K562 (cell line): ENCODE measurements around the gene BPTF. TPM values are rescaled to one million over a fixed set of nuclear protein-coding genes. Genes with fewer than 3 reads are reported as not detected.

Source experiments
- ATAC-seq: fragments of 200-7000 bp; cut with Tn5 transposase; 3 replicates; pipeline ENCODE4 v1.9.1; 2020; ENCODE audit warnings: moderate library complexity
- BruUV-seq: library from RNA; stranded (reverse); fragments of 400-500 nt; replicated peaks from 2 replicates; lab custom pipeline; 2021; lab: Mats Ljungman, UMichigan
- CTCF ChIA-PET: fragments of 300-600 bp; formaldehyde crosslinking; extraction: SDS; loops from one replicate; lab custom pipeline; 2021; ENCODE audit warnings: low intra/inter-chr PET ratio; lab: Yijun Ruan, JAX
- POLR2A ChIA-PET: fragments of 300-600, 350-650 bp; sonication (Branson Sonifier 250); formaldehyde crosslinking; extraction: SDS; loops from one replicate; lab custom pipeline; 2021; ENCODE audit warnings: antibody characterized with exemption, inconsistent platforms; lab: Yijun Ruan, JAX
- DNase-seq, 4 experiments: peaks; one replicate each; pipeline versions ENCODE4 v3.0.0 to v3.0.0-alpha.2; 2011 to 2018; ENCODE audit warnings: low spot score in 3 of 4, mixed read lengths in 3 of 4; ENCODE audit errors: extremely low read depth in 1 of 4
- FAIRE-seq: peaks from 2 replicates; lab custom pipeline; 2011; peaks lifted over from hg19 to GRCh38; lab: Jason Lieb, UNC
- H2AFZ ChIP-seq: 2 replicates; pipeline ENCODE4 v1.6.0; 2011; ENCODE audit warnings: low read depth, low read length, control low read depth, inconsistent platforms
- H3K27ac ChIP-seq: fragments of 200-600 bp; 3 replicates; pipeline ENCODE4 v1.8.0; 2011; ENCODE audit warnings: low read depth, mild to moderate bottlenecking, control low read depth, inconsistent platforms, low read length, moderate library complexity, mixed read lengths; ENCODE audit errors: extremely low read depth
- H3K27me3 ChIP-seq, 2 experiments: fragments of 300-600 bp in 1 of 2; 2 replicates in 1 of 2; 3 replicates in 1 of 2; pipeline versions ENCODE4 v1.6.0 to v1.8.0; 2011; ENCODE audit warnings: inconsistent platforms in 2 of 2, low read length in 2 of 2, mild to moderate bottlenecking in 1 of 2, mixed read lengths in 1 of 2, moderate library complexity in 1 of 2; ENCODE audit not compliant: control insufficient read depth in 2 of 2, insufficient read depth in 2 of 2
- H3K36me3 ChIP-seq: fragments of 300-600 bp; 3 replicates; pipeline ENCODE4 v1.8.0; 2011; ENCODE audit warnings: mild to moderate bottlenecking, low read length, inconsistent platforms; ENCODE audit not compliant: control insufficient read depth, insufficient read depth
- H3K4me1 ChIP-seq, 2 experiments: fragments of 200-600 bp in 1 of 2; replicated peaks in 1 of 2; 2 replicates in 1 of 2; 3 replicates in 1 of 2; pipeline versions ENCODE4 v1.5.1 to v1.8.0; 2011; ENCODE audit warnings: inconsistent platforms in 2 of 2, low read length in 2 of 2, mild to moderate bottlenecking in 1 of 2, mixed read lengths in 1 of 2, moderate library complexity in 1 of 2; ENCODE audit not compliant: control insufficient read depth in 2 of 2, insufficient read depth in 2 of 2
- H3K4me2 ChIP-seq: 2 replicates; pipeline ENCODE4 v1.6.1; 2011; ENCODE audit warnings: low read length, control low read depth, inconsistent platforms, mixed read lengths; ENCODE audit not compliant: insufficient read depth
- H3K4me3 ChIP-seq: fragments of 200-600 bp; sonication (generic), shearing (Covaris generic); 2 replicates; pipeline ENCODE4 v1.5.1; 2016; ENCODE audit warnings: control low read depth, inconsistent platforms
- H3K79me2 ChIP-seq: fragments of 200-600 bp; 3 replicates; pipeline ENCODE4 v1.8.0; 2011; ENCODE audit warnings: low read length, inconsistent platforms; ENCODE audit not compliant: control insufficient read depth, insufficient read depth
- H3K9ac ChIP-seq, 2 experiments: 2 replicates each; pipeline versions ENCODE4 v1.6.0 to v1.6.1; 2011; ENCODE audit warnings: low read depth in 2 of 2, low read length in 2 of 2, control low read depth in 1 of 2, inconsistent platforms in 1 of 2, mild to moderate bottlenecking in 1 of 2, mixed read lengths in 1 of 2; ENCODE audit not compliant: insufficient read depth in 1 of 2
- H3K9me1 ChIP-seq: one replicate; pipeline ENCODE4 v1.6.0; 2011; ENCODE audit warnings: inconsistent platforms, mild to moderate bottlenecking, low read length, moderate library complexity; ENCODE audit not compliant: control insufficient read depth, insufficient read depth
- H3K9me3 ChIP-seq: replicated peaks from 2 replicates; pipeline ENCODE4 v1.5.1; 2011; ENCODE audit warnings: low read depth, low read length, inconsistent platforms; ENCODE audit not compliant: control insufficient read depth, insufficient read depth
- H4K20me1 ChIP-seq: replicated peaks from 2 replicates; pipeline ENCODE4 v1.6.1; 2011; ENCODE audit warnings: low read length, inconsistent platforms, mixed read lengths; ENCODE audit not compliant: control insufficient read depth, insufficient read depth
- KDM4B ChIP-seq, 2 experiments: fragments of 450-650 bp in 1 of 2; sonication (generic) in 1 of 2; IDR thresholded peaks; 2 replicates each; pipeline ENCODE4 v1.6.1; 2016 to 2017; ENCODE audit warnings: borderline replicate concordance in 2 of 2, antibody characterized with exemption in 1 of 2, low read depth in 1 of 2, mild to moderate bottlenecking in 1 of 2
- PHB2 ChIP-seq: fragments of 450-650 bp; IDR thresholded peaks from 2 replicates; pipeline ENCODE4 v1.6.1; 2017; ENCODE audit warnings: low read depth
- ZNF165 ChIP-seq: fragments of 250-450 bp; sonication (Bioruptor Pico); IDR thresholded peaks from 2 replicates; pipeline ENCODE4 v1.4.0; 2020; ENCODE audit warnings: borderline replicate concordance
- WGBS: fragments of 100-300 bp; shearing (Covaris generic); methylation state at CpG from one replicate; pipeline ENCODE4 v1.1.6; 2016; ENCODE audit warnings: low coverage, mixed read lengths; ENCODE audit not compliant: insufficient coverage; ENCODE audit errors: missing lambda C conversion rate; 5-methylcytosine and 5-hydroxymethylcytosine counted together
- in situ Hi-C: fragments of 300-500 bp; cut with MboI; formaldehyde crosslinking; loops from 4 replicates; pipeline ENCODE4 v1.15.0; 2018; ENCODE audit warnings: inconsistent platforms, mixed read lengths
- intact Hi-C: fragments of 100-400 bp; cut with micrococcal nuclease; formaldehyde crosslinking; loops from 2 replicates; pipeline ENCODE4 v1.14.2; 2022
- polyA plus RNA-seq, 8 experiments: library from polyadenylated mRNA; depleted of rRNA in 4 of 8; stranded (reverse) in 5 of 8; unstranded in 3 of 8; fragments of >200 nt; fragmentation: Nextera tagmentation in 2 of 8; fragmentation: Illumina TruSeq in 1 of 8; extraction: Ambion mirVana in 2 of 8; extraction: Trizol in 1 of 8; gene quantifications; 2 replicates each; pipeline versions ENCODE4 v1.2.1 to v1.2.3, GENCODE V29; 2011 to 2014; ENCODE audit warnings: inconsistent platforms in 1 of 8, missing spikeins in 1 of 8
- total RNA-seq, 7 experiments: library from RNA; depleted of rRNA in 6 of 7; stranded (reverse); fragments of >200 nt in 6 of 7; fragmentation: Illumina TruSeq in 2 of 7; extraction: Trizol in 2 of 7; gene quantifications; 2 replicates each; pipeline versions ENCODE4 v1.2.1 to v1.2.3, GENCODE V29; 2011 to 2021; ENCODE audit warnings: low replicate concordance in 1 of 7
- TF ChIP-seq, protein P1 (sequence below): sonication (generic); formaldehyde crosslinking; IDR thresholded peaks from 2 replicates; pipeline ENCODE4 v1.8.0; 2022; ENCODE audit warnings: missing genetic modification reagents, mild to moderate bottlenecking, borderline replicate concordance
- TF ChIP-seq, protein P2 (sequence below): sonication (generic); formaldehyde crosslinking; IDR thresholded peaks from 2 replicates; pipeline ENCODE4 v1.8.1; 2023; ENCODE audit warnings: mild to moderate bottlenecking, missing genetic modification reagents

Gene BPTF
- total and polyA plus RNA-seq, 9 of the 15 experiments (the other 6 are each of a cell fraction or from before 2014, with no cell fraction given): 12.5 to 52.1 (median 26.9) TPM

DNA sequence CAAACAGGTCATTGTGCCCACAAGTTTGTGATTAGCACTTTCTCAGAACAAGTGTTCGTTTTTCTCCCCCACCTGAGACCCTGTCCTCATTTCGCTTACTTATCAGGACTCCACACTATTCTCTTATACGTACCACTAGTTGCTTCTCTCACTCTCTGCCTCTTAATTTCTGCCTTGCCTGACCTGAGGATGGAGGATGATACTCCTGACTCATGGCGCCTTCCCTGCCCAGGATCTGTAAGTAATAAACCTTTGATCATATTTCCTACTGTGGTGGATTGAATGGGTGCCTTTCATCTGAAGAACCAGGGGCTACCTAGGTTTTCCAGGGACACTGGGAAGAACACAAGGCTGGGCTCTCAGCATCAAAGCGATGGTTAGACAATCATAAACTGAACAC lies 39.8 kb upstream of the BPTF start (continued):
- TF ChIP-seq, protein P1, sequence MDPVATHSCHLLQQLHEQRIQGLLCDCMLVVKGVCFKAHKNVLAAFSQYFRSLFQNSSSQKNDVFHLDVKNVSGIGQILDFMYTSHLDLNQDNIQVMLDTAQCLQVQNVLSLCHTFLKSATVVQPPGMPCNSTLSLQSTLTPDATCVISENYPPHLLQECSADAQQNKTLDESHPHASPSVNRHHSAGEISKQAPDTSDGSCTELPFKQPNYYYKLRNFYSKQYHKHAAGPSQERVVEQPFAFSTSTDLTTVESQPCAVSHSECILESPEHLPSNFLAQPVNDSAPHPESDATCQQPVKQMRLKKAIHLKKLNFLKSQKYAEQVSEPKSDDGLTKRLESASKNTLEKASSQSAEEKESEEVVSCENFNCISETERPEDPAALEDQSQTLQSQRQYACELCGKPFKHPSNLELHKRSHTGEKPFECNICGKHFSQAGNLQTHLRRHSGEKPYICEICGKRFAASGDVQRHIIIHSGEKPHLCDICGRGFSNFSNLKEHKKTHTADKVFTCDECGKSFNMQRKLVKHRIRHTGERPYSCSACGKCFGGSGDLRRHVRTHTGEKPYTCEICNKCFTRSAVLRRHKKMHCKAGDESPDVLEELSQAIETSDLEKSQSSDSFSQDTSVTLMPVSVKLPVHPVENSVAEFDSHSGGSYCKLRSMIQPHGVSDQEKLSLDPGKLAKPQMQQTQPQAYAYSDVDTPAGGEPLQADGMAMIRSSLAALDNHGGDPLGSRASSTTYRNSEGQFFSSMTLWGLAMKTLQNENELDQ (CRISPR knock-in tag): no peak
- TF ChIP-seq PHB2 (no peak), ZNF165 (CRISPR knock-in tag) (no peak)
- TF ChIP-seq, all 486 proteins: peak for 0

DNA sequence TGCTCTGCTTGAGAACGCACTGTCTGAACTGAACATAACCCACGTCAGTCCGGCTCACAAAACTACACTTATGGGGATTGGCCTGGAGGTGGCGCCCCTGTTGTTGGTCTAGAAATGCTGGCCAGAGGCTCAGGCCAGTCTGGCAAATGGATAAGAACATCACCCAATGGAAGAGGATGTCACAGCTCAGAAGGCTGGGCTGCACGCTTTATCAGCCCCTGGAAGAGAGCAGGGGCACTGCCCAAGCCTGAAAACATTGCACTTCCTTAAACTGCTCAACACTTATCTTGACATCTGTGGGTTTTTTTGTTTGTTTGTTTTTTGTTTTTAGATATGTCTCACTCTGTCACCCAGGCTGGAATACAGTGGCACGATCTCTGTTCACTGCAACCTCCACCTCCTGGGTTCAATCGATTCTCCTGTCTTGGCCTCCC lies 24.8 kb upstream of the BPTF start:
- no peaks in the 10 kb centered on the region for H3K9me1 ChIP-seq
- no peaks in the 10 kb centered on the region for H3K27me3 ChIP-seq
- no peaks in the 10 kb centered on the region for H3K79me2 ChIP-seq
- 27% methylated on average over 7 of the region's 7 CpGs for WGBS
- H2AFZ ChIP-seq: peak overlapping the region; percentile 82
- FAIRE-seq (peak; percentile 95), DNase-seq (peak; percentile 69 to 90 (median 78)), ATAC-seq (peak; percentile 95)
- no peaks in the 10 kb centered on the region for H3K9me3 ChIP-seq
- intact Hi-C loops (loop anchor here (1.0 kb wide), 1 partner anchor 25 kb away; the partner anchor contains the start of gene BPTF), in situ Hi-C loops (no loop called here)
- H3K9ac ChIP-seq: no peak overlapping the region
- H3K27ac ChIP-seq: no peak overlapping the region
- no peak overlapping the region for H3K4me3 ChIP-seq
- ChIA-PET POLR2A (interaction anchor here (0.7 to 1.0 kb wide), 3 partner anchors 24 to 236 kb away, joined by 3 to 4 read pairs (median 3); partner anchors contain the start of gene BPTF), CTCF (interaction anchor here (0.6 to 0.7 kb wide), 2 partner anchors 26 to 426 kb away, joined by 3 to 4 read pairs; no protein-coding TSS in a partner anchor)
- no TSS peak for BruUV-seq
- H3K36me3 ChIP-seq: no peaks in the 10 kb centered on the region
- peak overlapping the region; percentile 32; the same call in 1 of the 2 replicates for H3K4me2 ChIP-seq
- peaks cover 9 to 19% of the 10 kb centered on the region in 2 experiments; a peak in 4 of 5 replicates for H3K4me1 ChIP-seq
- no peaks in the 10 kb centered on the region for H4K20me1 ChIP-seq
- TF ChIP-seq, protein P2, sequence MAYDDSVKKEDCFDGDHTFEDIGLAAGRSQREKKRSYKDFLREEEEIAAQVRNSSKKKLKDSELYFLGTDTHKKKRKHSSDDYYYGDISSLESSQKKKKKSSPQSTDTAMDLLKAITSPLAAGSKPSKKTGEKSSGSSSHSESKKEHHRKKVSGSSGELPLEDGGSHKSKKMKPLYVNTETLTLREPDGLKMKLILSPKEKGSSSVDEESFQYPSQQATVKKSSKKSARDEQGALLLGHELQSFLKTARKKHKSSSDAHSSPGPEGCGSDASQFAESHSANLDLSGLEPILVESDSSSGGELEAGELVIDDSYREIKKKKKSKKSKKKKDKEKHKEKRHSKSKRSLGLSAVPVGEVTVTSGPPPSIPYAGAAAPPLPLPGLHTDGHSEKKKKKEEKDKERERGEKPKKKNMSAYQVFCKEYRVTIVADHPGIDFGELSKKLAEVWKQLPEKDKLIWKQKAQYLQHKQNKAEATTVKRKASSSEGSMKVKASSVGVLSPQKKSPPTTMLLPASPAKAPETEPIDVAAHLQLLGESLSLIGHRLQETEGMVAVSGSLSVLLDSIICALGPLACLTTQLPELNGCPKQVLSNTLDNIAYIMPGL (CRISPR knock-in tag): no peak
- TF ChIP-seq KDM4B (IDR thresholded peaks at IDR 0.05; ENCODE audit: borderline replicate concordance in 2 of 2, low read depth in 1 of 2): no peak
